ENCODE measurements around the gene ENTPD2. TPM values are rescaled to one million over a fixed set of nuclear protein-coding genes. Genes with fewer than 3 reads are reported as not detected.

ENTPD2 gene
- total RNA-seq, 4 donors from 2014 or later: not detected

DNA sequence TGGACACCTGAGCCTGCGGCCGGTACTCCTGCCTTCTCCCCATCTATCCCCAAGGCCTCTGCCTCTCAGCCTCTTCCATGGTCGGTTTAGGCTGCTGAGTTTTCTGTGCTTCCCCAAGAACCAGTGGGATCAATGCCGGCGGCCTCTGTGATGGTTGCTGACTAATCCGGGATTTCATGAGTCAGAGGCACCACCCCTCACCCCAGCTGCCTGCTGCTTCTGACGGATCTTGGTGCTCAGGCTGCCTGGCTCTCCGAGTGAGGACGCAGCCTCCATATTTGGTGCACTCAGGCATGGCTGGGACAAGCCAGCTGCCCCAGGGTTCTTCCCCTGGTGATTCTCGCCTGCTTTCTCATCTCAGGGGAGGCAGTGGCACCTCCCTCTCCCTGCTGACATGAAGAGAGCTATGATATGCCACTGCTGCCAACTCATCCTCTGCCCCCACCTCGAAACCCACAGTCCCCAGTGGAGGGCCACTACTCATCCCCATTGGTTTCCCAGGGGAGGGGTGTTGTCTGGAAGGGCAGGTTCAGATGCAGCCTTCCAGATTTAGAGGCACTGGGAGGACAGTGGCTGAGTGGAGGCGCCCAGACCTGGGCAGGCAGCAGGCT, 29.6 kb upstream of the ENTPD2 start:
- TF ChIP-seq, protein P1, sequence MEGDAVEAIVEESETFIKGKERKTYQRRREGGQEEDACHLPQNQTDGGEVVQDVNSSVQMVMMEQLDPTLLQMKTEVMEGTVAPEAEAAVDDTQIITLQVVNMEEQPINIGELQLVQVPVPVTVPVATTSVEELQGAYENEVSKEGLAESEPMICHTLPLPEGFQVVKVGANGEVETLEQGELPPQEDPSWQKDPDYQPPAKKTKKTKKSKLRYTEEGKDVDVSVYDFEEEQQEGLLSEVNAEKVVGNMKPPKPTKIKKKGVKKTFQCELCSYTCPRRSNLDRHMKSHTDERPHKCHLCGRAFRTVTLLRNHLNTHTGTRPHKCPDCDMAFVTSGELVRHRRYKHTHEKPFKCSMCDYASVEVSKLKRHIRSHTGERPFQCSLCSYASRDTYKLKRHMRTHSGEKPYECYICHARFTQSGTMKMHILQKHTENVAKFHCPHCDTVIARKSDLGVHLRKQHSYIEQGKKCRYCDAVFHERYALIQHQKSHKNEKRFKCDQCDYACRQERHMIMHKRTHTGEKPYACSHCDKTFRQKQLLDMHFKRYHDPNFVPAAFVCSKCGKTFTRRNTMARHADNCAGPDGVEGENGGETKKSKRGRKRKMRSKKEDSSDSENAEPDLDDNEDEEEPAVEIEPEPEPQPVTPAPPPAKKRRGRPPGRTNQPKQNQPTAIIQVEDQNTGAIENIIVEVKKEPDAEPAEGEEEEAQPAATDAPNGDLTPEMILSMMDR (IDR thresholded peaks at IDR 0.05; ENCODE audit: low read depth): no peak

DNA sequence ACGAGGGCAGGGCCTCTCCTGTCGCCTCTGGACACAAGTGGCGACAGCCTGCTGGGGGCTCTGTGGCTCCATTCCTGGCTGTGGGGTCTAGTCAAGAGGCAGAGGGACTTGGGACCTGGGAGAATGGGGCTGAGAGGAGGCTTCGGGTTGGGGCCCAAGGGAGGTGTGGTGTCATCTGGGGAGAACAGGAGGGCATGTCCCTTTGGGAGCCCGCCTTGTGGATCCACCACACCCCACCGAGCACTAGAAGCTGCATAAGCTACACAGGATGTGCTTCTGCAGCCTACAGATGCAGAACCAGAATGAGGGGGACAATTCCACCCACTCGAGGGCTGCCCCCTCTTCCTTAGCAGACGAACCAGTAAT, 29.0 kb upstream of the ENTPD2 start:
- TF ChIP-seq, protein P1 (IDR thresholded peaks at IDR 0.05; ENCODE audit: low read depth): no peak

DNA sequence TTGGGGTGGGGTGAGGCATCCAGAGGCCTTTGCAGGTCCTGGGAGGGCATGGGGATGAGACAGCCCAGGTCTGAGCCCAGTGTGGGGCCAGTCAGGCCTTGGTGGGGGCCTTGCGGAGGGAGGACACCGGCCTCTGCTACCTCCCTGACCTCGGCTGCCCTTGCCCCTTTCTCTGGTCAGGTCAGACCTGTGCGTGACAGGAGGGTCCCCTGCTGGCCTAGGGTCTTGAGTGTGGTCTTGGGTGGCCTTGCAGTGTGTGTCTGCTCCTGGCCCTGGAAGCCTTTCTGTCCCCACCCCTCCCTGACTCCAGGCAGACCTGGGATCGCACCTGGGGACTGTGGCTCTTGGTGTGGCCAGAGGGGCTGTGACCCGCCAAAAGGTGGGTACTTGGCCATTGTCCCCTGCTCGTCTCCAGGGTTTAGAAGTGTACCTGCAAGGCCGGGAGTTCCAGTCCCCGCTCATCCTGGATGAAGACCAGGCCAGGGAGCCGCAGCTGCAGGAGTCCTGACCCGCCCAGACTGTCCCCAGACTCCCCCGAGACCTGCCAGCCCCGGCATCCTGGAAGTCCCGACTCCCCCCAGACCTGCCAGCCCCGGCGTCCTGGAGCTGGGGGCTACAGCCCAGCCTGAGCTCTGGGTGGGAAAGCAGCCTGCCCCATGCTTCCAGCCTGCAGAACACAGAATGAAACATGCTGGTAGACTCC, 28.5 kb upstream of the ENTPD2 start:
- TF ChIP-seq, protein P1 (IDR thresholded peaks at IDR 0.05; ENCODE audit: low read depth): no peak

DNA sequence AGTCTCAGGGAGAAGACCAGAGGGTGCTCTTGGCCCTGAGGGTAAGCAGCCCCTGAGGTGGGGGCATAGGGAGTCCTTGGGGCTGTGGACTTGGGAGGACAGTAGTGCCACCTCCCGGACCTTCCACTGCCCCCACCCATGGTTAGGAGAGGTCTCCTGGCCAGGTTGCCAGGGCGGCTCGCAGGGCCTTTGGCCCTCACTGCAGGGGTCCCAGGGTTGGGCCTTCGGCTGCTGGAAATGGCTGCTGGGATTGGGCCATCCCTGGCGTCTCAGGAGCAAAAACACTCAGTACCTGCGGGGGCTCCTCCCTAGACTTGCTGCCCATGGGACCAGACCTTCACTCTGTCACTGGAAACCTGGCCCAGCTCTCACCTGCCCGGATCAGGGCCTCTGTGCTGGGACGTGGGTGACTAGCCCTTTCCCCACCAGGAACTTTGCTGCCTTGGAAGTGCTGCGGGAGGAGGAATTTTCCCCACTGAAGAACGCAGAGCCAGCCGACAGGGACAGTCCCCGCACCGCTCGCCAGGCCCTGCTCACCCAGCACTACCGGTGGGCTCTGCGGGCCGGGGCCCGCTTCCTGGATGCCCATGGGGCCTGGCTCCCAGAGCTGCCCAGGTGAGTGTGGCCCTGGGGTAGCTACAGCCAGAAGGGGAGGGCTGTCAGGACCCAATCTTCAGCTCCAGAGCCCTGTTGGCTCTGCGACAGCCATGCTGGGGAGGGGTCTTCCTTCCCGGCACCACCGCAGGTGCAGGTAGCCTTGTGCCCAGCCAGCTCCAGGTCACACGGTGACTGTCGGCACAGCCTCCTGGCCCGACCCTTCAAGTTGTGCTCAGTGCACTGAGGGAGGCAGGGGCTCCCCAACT, 26.6 kb upstream of the ENTPD2 start:
- TF ChIP-seq, protein P1 (IDR thresholded peaks at IDR 0.05; ENCODE audit: low read depth): no peak

DNA sequence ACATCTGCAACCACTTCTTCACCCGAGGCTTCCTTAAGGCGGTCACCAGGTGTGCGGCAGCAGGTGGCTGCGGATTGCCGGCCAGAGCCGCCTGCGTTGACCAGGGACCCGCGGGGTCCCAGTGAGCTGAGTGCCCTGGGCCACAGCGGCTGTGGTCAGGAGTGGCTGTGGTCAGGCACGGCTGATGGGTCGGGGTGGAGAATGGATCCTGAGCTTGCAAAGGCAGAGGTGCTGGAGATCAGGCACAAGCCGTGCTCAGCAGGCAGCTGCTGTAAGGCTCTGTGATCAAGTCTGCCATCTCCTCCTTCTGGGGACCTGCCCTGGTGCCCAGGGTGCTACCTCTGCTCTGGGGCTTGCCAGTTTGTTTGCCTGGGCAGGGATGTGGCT, 25.5 kb upstream of the ENTPD2 start:
- TF ChIP-seq, protein P1 (IDR thresholded peaks at IDR 0.05; ENCODE audit: low read depth): no peak

DNA sequence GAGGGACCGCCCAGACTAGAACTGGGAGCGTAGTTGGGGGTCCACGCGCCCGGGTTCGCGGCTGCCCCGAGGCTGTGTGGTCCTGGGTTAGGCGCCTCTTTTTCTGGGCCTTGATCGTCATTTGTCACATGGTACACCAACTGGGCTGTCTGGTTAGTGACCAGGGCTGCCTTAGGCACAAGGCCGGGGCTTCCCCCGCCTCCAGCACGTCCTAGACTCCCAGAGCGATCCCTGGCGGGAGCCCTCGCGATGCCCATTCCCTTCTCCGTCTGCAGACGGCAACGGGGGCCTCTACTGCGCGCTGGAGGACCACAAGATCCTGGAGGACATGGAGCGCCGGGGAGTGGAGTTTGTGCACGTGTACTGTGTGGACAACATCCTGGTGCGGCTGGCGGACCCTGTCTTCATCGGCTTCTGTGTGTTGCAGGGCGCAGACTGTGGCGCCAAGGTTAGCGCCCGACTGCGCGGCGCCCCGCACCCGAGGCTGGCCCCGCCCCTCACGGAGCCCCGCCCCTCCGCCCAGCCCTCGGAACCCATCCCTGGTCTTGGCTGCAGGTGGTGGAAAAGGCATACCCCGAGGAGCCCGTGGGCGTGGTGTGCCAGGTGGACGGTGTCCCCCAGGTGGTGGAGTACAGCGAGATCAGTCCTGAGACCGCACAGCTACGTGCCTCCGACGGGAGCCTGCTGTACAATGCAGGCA, 25.0 kb upstream of the ENTPD2 start:
- TF ChIP-seq, protein P1 (IDR thresholded peaks at IDR 0.05; ENCODE audit: low read depth): no peak
